HCT116 (cell line): ENCODE results near the gene PYDC2. TPM values are rescaled to one million over a fixed set of nuclear protein-coding genes. Genes with fewer than 3 reads are reported as not detected.

ENCODE experiments used
- ATAC-seq: fragments of 200-7000 bp; cut with Tn5 transposase; 2 replicates; pipeline ENCODE4 v1.9.1; 2020; ENCODE audit warnings: mild to moderate bottlenecking, moderate library complexity
- BruUV-seq: library from RNA; stranded (reverse); fragments of 400-500 nt; replicated peaks from 2 replicates; lab custom pipeline; 2021; lab: Mats Ljungman, UMichigan
- CTCF ChIA-PET: fragments of 300-600 bp; sonication (Branson Sonifier 250); formaldehyde crosslinking; loops from one replicate; lab custom pipeline; 2021; ENCODE audit warnings: antibody characterized with exemption; lab: Charles Lee
- POLR2A ChIA-PET: fragments of 300-600, 350-600 bp; sonication (Branson Sonifier 250); formaldehyde crosslinking; loops from one replicate; lab custom pipeline; 2021; ENCODE audit warnings: antibody characterized with exemption; lab: Charles Lee
- RAD21 ChIA-PET, 2 experiments: fragments of 300-600 bp; sonication (Branson Sonifier 250); formaldehyde crosslinking; loops; one replicate each; lab custom pipeline; 2023; ENCODE audit warnings: low total read pairs in 2 of 2; ENCODE audit not compliant: uncharacterized antibody in 2 of 2, unreplicated experiment in 2 of 2, low non-redundant PET in 1 of 2; lab: Charles Lee
- DNase-seq: peaks from one replicate; pipeline ENCODE4 v3.0.0-alpha.2; 2010; ENCODE audit warnings: low read depth, low spot score
- H2AFZ ChIP-seq: fragments of 200-600 bp; shearing (Covaris generic), sonication (generic); 2 replicates; pipeline ENCODE4 v1.6.1; 2017; ENCODE audit warnings: low read depth, mixed run types, mixed read lengths, antibody characterized with exemption, low read length; ENCODE audit not compliant: poor library complexity, severe bottlenecking
- H3K27ac ChIP-seq: 2 replicates; pipeline ENCODE4 v1.5.1; 2012; ENCODE audit warnings: low read depth, low read length
- H3K27me3 ChIP-seq: fragments of 200-600 bp; sonication (generic); 2 replicates; pipeline ENCODE4 v1.6.1; 2016; ENCODE audit warnings: mixed run types, low read length, mixed read lengths; ENCODE audit not compliant: insufficient read depth
- H3K36me3 ChIP-seq, 2 experiments: fragments of 200-500 bp in 1 of 2; fragments of 200-600 bp in 1 of 2; sonication (Bioruptor generic) in 1 of 2; sonication (generic) in 1 of 2; 2 replicates each; pipeline versions ENCODE4 v1.5.1 to v1.6.1; 2014 to 2016; ENCODE audit warnings: low read length in 2 of 2, inconsistent platforms in 1 of 2, mixed read lengths in 1 of 2, mixed run types in 1 of 2; ENCODE audit not compliant: insufficient read depth in 2 of 2, control insufficient read depth in 1 of 2
- H3K4me1 ChIP-seq, 2 experiments: fragments of 200-600 bp in 1 of 2; sonication (generic) in 1 of 2; 2 replicates each; pipeline versions ENCODE4 v1.5.1 to v1.6.1; 2012 to 2017; ENCODE audit warnings: low read length in 2 of 2, inconsistent platforms in 1 of 2, mild to moderate bottlenecking in 1 of 2, mixed read lengths in 1 of 2, mixed run types in 1 of 2, moderate library complexity in 1 of 2; ENCODE audit not compliant: insufficient read depth in 2 of 2, control insufficient read depth in 1 of 2
- H3K4me2 ChIP-seq: fragments of 200-600 bp; sonication (generic); 2 replicates; pipeline ENCODE4 v1.6.1; 2017; ENCODE audit warnings: mixed run types, low read length, mixed read lengths
- H3K4me3 ChIP-seq, 2 experiments: fragments of 200-600 bp in 1 of 2; sonication (generic) in 1 of 2; replicated peaks in 1 of 2; 2 replicates each; pipeline ENCODE4 v1.5.1; 2011 to 2016; ENCODE audit warnings: low read length in 2 of 2, control low read depth in 1 of 2, low read depth in 1 of 2, mild to moderate bottlenecking in 1 of 2, mixed read lengths in 1 of 2, mixed run types in 1 of 2
- H3K79me2 ChIP-seq: fragments of 200-600 bp; sonication (generic); 2 replicates; pipeline ENCODE4 v1.6.1; 2017; ENCODE audit warnings: mild to moderate bottlenecking, mixed run types, low read length, moderate library complexity, mixed read lengths; ENCODE audit not compliant: insufficient read depth
- H3K9ac ChIP-seq: fragments of 200-600 bp; sonication (generic); 2 replicates; pipeline ENCODE4 v1.6.1; 2016; ENCODE audit warnings: low read length, mixed read lengths
- H3K9me2 ChIP-seq: fragments of 200-600 bp; sonication (generic), shearing (Covaris generic); 2 replicates; pipeline ENCODE4 v1.6.1; 2017; ENCODE audit warnings: mixed run types, mild to moderate bottlenecking, moderate library complexity; ENCODE audit not compliant: insufficient read depth
- H3K9me3 ChIP-seq, 2 experiments: fragments of 200-500 bp in 1 of 2; fragments of 200-600 bp in 1 of 2; sonication (Bioruptor generic) in 1 of 2; sonication (generic) in 1 of 2; 2 replicates each; pipeline ENCODE4 v1.6.1; 2014 to 2017; ENCODE audit warnings: low read length in 2 of 2, mixed read lengths in 2 of 2, inconsistent platforms in 1 of 2, low read depth in 1 of 2, mild to moderate bottlenecking in 1 of 2, mixed run types in 1 of 2, moderate library complexity in 1 of 2; ENCODE audit not compliant: control insufficient read depth in 1 of 2, insufficient read depth in 1 of 2
- H4K20me1 ChIP-seq: fragments of 200-600 bp; sonication (generic), shearing (Covaris generic); 2 replicates; pipeline ENCODE4 v1.6.1; 2017; ENCODE audit warnings: mixed run types, mild to moderate bottlenecking, moderate library complexity; ENCODE audit not compliant: insufficient read depth
- CBX3 ChIP-seq: IDR thresholded peaks from 2 replicates; pipeline ENCODE4 v1.6.1; 2012; ENCODE audit warnings: low read depth
- CEBPB ChIP-seq: IDR thresholded peaks from 2 replicates; pipeline ENCODE4 v1.6.1; 2012; ENCODE audit warnings: low read depth
- ELF1 ChIP-seq: IDR thresholded peaks from 2 replicates; pipeline ENCODE4 v1.6.1; 2012; ENCODE audit warnings: low read depth, borderline replicate concordance
- EZH2 ChIP-seq: fragments of 200-600 bp; sonication (generic); IDR thresholded peaks from 2 replicates; pipeline ENCODE4 v1.6.1; 2017; ENCODE audit warnings: antibody characterized with exemption, mixed run types
- EZH2phosphoT487 ChIP-seq: fragments of 200-600 bp; IDR thresholded peaks from 2 replicates; pipeline ENCODE4 v1.6.1; 2018; ENCODE audit warnings: antibody characterized with exemption, borderline replicate concordance
- FOSL1 ChIP-seq: IDR thresholded peaks from 2 replicates; pipeline ENCODE4 v1.6.1; 2012; ENCODE audit warnings: low read depth
- JUND ChIP-seq: IDR thresholded peaks from 2 replicates; pipeline ENCODE4 v1.6.1; 2012
- MAX ChIP-seq: IDR thresholded peaks from 2 replicates; pipeline ENCODE4 v1.6.1; 2012
- POLR2A ChIP-seq: IDR thresholded peaks from 2 replicates; pipeline ENCODE4 v1.7.0; 2011; ENCODE audit warnings: borderline replicate concordance; ENCODE audit not compliant: insufficient read depth, insufficient read length; ENCODE audit errors: extremely low read depth
- RAD21 ChIP-seq: IDR thresholded peaks from 2 replicates; pipeline ENCODE4 v1.6.1; 2012; ENCODE audit warnings: low read depth, mild to moderate bottlenecking
- REST ChIP-seq: IDR thresholded peaks from 2 replicates; pipeline ENCODE4 v1.6.1; 2012; ENCODE audit warnings: low read depth
- SIN3A ChIP-seq: IDR thresholded peaks from 2 replicates; pipeline ENCODE4 v1.6.1; 2012; ENCODE audit warnings: low read depth
- SP1 ChIP-seq: IDR thresholded peaks from 2 replicates; pipeline ENCODE4 v1.6.1; 2012; ENCODE audit warnings: low read depth
- SRF ChIP-seq: IDR thresholded peaks from 2 replicates; pipeline ENCODE4 v1.6.1; 2012; ENCODE audit warnings: low read depth
- ZBTB33 ChIP-seq: IDR thresholded peaks from 2 replicates; pipeline ENCODE4 v1.6.1; 2011; ENCODE audit warnings: mild to moderate bottlenecking, low read length, moderate library complexity; ENCODE audit not compliant: insufficient replicate concordance; ENCODE audit errors: extremely low read depth
- ZFX ChIP-seq: fragments of 450-650 bp; IDR thresholded peaks from 2 replicates; pipeline ENCODE4 v1.6.1; 2017
- ZNF274 ChIP-seq: fragments of 200-500 bp; sonication (Bioruptor generic); IDR thresholded peaks from 2 replicates; pipeline ENCODE4 v1.6.1; 2014; ENCODE audit warnings: mild to moderate bottlenecking, low read depth, low read length, inconsistent platforms
- intact Hi-C: fragments of 100-400 bp; cut with micrococcal nuclease; formaldehyde crosslinking; loops from 2 replicates; pipeline ENCODE4 v1.10.0; 2022
- total RNA-seq: library from RNA; stranded (reverse); gene quantifications from one replicate; pipeline ENCODE4 v1.2.1, GENCODE V29; 2021; ENCODE audit not compliant: unreplicated experiment

The PYDC2 gene
- total RNA-seq, 1 experiment from 2014 or later, result not detected

- TF ChIP-seq ELF1 (no peak), ZNF274 (no peak), SIN3A (no peak)
- CTCF ChIA-PET, result no interaction called here
Measured at GRCh38 chr3:191455257-191455952, 5.6 kb upstream of the PYDC2 start.

GRCh38 chr3:191460360-191460759 lies 603 bp upstream of the PYDC2 start:
- no peaks in the 10 kb centered on the region for H3K9me2 ChIP-seq
- DNase-seq, result no peak
- no peak for ATAC-seq
- ChIA-PET CTCF (no interaction called here), RAD21 (no interaction called here), POLR2A (no interaction called here)
- H3K79me2 ChIP-seq, result no peaks in the 10 kb centered on the region
- BruUV-seq, result no TSS peak
- no peaks in the 10 kb centered on the region for H3K4me1 ChIP-seq
- intact Hi-C loops, result no loop called here
- no peak overlapping the region for H3K4me2 ChIP-seq
- H2AFZ ChIP-seq, result no peak overlapping the region
- no peak overlapping the region for H3K27ac ChIP-seq
- no peaks in the 10 kb centered on the region for H3K27me3 ChIP-seq
- H3K9ac ChIP-seq, result no peak overlapping the region
- no peak overlapping the region for H3K4me3 ChIP-seq
- H3K9me3 ChIP-seq, result no peaks in the 10 kb centered on the region
- no peaks in the 10 kb centered on the region for H3K36me3 ChIP-seq
- no peaks in the 10 kb centered on the region for H4K20me1 ChIP-seq
- TF ChIP-seq SRF, result no peak
- TF ChIP-seq FOSL1, result no peak
- no peak for TF ChIP-seq ELF1
- TF ChIP-seq MAX, result no peak
- no peak for TF ChIP-seq ZBTB33
- no peak for TF ChIP-seq SP1
- no peak for TF ChIP-seq ZNF274
- no peak for TF ChIP-seq ZFX
- TF ChIP-seq POLR2A, result no peak
- TF ChIP-seq EZH2phosphoT487, result no peak
- no peak for TF ChIP-seq CBX3
- TF ChIP-seq CEBPB, result no peak
- TF ChIP-seq SIN3A, result no peak
- TF ChIP-seq RAD21, result no peak
- TF ChIP-seq JUND, result no peak
- TF ChIP-seq REST, result no peak
- TF ChIP-seq EZH2, result no peak

More at GRCh38 chr3:191455257-191455952, 5.6 kb upstream of the PYDC2 start:
- Histone ChIP-seq H3K9ac (no peak overlapping the region), H3K27me3 (no peaks in the 10 kb centered on the region), H3K36me3 (no peaks in the 10 kb centered on the region), H3K9me3 (no peaks in the 10 kb centered on the region), H3K4me2 (no peak overlapping the region), H3K79me2 (no peaks in the 10 kb centered on the region), H2AFZ (no peak overlapping the region), H3K9me2 (no peaks in the 10 kb centered on the region), H3K4me3 (no peak overlapping the region), H3K4me1 (no peaks in the 10 kb centered on the region), H3K27ac (no peak overlapping the region), H4K20me1 (no peaks in the 10 kb centered on the region)
- POLR2A ChIA-PET, result no interaction called here
- ATAC-seq, result no peak
- intact Hi-C loops, result no loop called here
- RAD21 ChIA-PET, result no interaction called here
- no peak for DNase-seq
- no TSS peak for BruUV-seq
